Stimulated activated CD4-positive, alpha-beta T cell treated with anti-CD3 and anti-CD28 coated beads, Interleukin-4, amount 100 ng/mL, for 1 hour (primary cell): ENCODE data around the gene RTP4.
"Not testable (repeated sequence)": the region's sequence is repeated elsewhere in the genome, so short reads cannot be mapped to it uniquely, and the experiment has no call there.

Experiments
- DNase-seq: peaks from one replicate; pipeline ENCODE4 v3.0.0-alpha.2; 2020

The RTP4 gene

DNA sequence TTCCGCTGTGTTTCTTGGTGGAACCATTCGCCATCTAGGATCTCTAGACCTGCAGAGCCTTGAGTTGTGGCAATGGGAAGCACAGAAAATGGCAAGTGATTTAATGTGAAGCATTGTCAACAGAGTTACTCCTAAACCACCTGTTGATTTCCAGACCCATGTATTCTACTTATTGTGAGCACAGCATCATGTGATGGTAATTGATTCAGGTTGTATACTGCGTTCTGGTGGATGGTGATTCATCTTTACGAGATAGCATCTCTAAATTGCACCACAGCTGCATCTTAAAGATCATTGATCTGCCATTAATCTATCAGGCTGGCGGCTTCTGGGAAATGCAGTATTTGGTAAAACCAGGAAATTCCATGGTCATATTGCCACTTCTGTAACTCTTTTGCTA, 7.4 kb downstream of the RTP4 start:
- DNase-seq, result no peak

DNA sequence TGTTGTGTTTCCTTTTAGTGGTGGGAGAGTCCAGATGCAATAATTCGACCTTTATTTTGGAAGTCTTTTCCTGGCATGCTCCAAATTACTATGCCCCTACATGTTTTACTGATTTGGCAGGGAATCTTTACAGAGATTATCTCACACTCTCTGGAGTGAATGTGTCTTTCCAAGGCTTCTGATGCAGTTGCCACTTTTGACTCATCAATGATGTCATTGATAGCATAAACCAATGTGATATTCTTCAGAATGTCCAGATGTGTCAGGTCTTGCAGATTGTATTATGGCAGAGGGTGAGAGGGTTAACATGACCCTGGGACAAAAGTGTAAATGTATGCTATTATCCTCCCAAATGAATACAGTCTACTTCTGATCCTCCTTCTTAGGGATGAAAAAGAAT, 9.7 kb downstream of the RTP4 start:
- no peak for DNase-seq

DNA sequence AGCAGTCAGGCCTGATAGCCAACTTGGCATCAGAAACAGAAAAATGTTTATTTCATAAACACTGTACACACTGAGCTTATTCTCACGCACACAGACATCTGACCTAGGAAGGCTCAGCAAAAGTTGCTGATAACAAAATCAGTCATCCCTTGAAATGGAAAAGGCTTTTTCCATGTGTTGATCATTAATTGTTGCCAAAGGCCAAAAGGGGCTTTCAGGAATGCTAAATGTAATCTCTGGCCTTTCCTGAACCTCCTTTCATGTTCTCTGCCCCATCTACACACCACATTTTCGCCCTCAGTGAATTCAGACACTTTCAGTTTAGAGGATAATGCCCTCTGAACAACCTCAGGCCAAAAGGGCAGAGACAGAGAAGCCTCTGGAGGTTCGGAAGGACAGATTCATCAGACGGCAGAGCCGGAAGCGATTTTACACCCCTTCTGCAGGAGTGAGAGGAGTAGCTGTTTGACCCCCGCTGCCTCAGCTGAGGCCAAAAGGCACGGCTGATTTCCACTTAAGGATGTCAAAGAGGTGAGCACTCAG, 14.5 kb downstream of the RTP4 start:
- no peak for DNase-seq

DNA sequence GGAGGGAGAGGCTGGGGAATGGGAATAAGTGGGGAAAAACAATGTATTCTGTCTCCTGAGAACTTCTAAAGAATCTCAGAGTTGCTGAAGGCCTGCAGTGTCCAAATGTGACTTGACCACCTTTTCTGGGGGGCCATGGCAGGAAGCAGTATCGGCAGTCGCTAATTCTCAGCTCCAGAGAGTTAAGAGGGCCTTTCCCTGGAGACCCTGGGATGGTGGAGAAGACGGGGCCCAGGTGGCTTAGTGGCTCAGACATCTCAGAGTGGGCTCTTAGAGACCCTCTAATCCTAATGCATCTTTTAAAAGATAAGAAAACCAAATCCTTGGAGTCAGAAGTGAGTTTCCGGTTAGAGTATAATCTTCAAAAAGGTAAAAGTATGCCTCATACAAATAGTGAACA, 15.1 kb downstream of the RTP4 start:
- no peak for DNase-seq

DNA sequence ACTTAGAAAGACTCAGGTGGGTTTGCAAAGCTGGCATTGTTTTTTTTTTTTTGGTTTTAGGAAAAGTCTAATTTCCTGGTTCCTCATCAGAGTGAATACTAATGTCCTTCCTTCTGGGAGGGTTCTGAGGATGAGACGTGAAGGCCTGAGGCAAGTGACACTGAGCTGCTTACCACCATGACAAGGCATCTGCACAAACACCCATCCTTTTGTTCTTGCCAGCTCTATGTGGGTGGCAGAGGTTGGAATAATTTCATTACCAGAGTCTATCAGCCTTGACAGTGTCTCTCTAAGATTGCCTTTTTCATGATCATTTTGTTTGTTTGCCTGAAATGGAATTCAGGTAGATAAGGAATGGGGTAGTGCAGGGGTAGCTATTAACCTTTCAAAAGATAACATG, 17.1 kb downstream of the RTP4 start:
- DNase-seq, result no peak

DNA sequence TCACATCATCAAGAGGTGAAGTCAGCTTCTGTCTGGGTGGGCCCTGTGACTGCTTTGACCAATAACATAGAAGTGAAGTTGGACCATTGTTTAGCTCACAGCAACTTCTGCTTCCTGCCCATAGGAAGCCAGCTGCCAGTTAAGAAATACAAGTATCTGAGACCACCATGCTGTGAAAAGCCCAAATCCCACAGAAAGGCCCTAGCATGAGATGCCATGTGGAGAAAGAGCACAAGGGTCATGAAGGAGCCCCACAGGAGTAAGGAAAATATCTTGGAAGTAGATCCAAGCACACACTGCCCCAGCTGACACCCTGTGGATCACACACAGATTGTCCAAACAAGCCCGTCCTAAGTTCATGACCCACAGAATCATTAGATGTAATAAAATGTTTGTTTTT, 28.5 kb downstream of the RTP4 start:
- no peak for DNase-seq

DNA sequence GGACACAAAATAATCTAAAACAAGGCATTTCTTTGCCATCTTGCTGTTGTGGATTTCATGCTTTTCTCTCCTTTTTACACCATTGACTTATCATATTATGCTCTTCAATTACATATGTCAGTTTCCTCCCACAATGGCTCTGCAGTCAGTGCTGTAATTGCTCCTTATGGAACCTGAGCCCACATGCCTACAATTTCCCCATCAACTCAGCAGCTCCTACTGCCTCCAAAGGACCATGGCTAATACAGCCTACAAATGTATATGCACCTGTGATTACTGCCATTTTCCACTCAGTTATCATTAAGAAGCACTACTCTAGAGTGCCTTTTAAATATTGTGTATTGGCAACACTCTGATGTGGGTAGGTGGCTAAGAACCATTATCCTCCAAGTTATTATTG, 30.8 kb downstream of the RTP4 start:
- no peak for DNase-seq

DNA sequence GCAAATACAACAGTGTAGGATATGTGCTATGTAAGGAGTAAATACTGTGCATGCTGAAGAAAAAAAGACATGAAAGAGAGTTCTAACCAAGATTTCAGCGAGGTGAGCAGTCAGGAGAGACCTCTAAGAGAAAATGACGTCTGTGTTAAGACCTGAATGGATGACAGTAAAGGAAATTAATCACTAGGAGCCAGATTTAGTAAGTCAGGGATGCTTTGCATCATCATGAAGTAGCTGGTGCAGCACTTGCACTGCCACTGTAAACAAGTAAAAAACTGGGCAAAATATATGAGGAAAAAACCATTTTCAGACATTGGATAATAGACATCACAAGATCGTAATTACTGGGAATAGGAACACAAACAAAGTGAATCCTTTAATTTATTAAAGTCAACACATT, 32.6 kb downstream of the RTP4 start:
- DNase-seq, result no peak

DNA sequence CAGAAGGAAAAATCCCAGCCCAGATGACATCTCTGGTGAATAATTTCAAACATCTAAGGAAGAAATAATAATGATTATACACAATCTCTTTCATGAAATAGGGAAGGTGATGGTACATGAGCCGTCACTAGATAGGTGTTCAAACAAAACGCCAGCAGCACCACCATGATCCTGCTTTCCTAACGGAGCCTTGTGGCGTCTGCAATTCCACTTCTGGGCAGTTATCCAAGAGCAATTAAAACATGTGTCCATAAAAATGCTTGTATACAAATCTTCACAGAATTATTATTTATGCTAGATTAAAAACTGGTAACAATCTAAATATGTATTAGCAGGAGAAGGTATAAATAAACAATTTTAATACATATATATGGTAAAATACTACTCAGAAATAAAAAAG, 33.7 kb downstream of the RTP4 start:
- no peak for DNase-seq

DNA sequence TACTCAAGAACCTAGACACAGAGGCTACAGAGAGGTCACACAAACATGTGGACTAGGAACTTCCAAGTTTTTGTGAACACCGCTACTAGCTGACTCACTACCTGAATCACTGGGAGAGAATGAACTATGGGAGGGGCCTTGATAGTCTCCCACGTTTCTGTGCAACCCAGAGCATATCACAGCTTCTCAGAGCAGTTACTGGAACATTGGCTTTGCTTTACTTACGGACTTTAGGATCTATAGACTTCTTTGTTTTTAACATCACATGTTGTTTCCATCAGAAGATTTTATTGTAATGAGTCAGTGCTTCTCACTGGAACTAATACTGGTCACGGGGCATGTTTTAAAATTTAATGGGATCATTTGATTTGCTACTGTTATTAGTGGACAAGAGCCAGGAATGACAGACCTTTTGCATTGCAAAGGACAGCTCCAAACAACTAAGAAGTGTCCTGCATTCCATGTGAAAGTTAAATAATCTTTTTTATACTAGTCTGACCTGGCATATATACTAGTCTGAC, 35.6 kb downstream of the RTP4 start:
- no peak for DNase-seq

DNA sequence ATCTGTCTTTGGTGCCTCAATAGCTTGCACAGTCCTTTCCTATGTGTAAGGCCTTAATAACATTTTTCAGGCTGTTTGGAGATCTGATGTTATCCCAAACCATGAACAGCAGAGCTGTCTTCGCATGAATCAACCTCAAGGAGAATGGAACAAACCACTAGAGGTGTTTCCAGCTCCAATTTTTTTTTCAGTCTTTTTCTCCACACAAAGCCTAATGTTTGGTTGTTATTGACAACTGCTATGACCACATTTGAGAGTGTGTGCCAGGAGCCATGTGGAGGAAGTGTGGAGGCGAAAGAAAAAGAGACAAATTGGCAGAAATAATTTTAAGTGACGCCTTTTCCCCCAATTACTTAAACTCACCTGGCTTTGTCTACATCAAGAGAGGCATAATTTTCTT, 38.7 kb downstream of the RTP4 start:
- DNase-seq, result no peak

DNA sequence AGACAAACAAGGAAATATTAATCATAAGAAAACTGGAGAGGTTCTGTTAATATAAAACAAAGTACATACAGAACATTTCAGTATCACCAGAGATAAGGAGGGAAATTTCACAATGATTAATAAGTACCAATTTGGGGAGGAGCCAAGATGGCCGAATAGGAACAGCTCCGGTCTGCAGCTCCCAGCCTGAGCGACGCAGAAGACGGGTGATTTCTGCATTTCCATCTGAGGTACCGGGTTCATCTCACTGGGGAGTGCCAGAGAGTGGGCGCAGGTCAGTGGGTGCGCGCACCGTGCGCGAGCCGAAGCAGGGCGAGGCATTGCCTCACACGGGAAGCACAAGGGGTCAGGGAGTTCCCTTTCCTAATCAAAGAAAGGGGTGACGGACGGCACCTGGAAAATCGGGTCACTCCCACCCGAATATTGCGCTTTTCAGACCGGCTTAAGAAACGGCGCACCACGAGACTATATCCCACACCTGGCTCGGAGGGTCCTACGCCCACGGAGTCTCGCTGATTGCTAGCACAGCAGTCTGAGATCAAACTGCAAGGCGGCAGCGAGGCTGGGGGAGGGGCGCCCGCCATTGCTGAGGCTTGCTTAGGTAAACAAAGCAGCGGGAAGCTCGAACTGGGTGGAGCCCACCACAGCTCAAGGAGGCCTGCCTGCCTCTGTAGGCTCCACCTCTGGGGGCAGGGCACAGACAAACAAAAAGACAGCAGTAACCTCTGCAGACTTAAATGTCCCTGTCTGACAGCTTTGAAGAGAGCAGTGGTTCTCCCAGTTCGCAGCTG, 44.0 kb downstream of the RTP4 start:
- not testable (repeated sequence) for DNase-seq
